CD1c-positive myeloid dendritic cell (primary cell): ENCODE results near the gene TBL1XR1.

Experiments
- DNase-seq: peaks from one replicate; pipeline ENCODE4 v3.0.0-alpha.2; 2016; ENCODE audit errors: extremely low spot score

Gene TBL1XR1

DNA sequence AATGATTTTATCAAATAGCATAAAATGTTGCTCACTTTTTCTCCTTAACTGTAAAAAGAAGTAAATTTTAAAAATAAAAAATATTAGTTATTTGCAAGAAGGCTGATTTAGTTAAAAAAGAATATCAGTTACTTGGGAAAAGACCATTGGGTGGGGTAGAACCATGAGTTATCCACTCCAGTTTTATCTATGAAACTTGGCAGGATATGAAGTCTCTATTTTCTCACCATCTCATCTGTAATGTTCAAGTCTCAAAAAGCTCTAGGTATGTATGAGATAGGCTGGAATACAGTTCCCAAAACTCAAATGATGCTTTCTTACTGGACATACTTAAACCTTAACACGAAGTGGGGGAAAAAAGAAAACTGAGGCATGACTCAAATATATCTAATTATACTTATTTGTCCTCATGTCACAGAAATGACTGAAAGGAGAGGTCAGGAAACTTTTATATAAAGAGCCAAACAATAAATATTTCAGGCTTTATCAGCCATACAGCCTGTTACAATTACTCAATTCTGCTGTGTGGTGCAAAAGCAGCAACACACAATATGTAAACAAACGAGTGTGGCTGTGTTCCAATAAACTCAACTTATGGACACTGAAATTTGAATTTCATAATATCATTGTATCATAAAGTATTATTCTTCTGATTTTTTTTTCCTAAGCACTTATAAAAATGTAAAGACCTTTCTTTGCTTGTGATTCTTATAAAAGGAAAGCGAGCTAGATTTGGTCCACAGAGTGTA, 131.8 kb downstream of the TBL1XR1 start:
- no peak for DNase-seq

DNA sequence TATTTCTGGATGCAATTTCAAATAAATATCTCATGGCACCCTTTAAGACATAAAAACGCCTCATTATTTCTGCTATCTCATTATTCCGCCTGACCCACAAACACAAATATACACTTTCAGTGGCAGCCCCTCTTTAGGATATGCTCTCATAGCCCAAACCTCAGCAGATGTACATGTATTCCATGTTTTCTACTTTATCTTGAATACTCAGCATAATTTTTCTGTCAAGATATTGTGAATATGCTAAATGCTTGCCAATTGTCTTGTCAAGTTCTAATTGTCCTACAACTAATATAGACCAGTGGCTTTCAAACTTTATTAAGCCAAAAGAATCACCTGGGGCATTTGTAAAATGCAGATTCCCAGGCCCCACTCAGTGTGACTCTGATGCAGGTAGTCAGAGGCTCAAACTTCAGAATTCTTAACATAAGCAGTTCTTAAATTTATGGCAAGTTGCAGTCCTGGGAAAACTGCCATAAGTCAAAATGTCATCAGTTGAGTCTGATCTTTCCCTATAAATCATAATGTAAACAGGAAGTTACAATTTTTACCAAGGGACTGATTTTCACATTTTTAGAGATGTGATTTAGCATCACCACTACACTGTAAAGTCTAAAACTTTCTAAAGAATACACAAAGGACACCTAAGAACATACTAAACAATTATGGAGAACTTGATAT, 135.1 kb downstream of the TBL1XR1 start:
- no peak for DNase-seq

GRCh38 chr3:177061369-177061768, 135.9 kb downstream of the TBL1XR1 start:
- no peak for DNase-seq

- no peak for DNase-seq
Measured at GRCh38 chr3:177060492-177060891, 136.8 kb downstream of the TBL1XR1 start.

DNA sequence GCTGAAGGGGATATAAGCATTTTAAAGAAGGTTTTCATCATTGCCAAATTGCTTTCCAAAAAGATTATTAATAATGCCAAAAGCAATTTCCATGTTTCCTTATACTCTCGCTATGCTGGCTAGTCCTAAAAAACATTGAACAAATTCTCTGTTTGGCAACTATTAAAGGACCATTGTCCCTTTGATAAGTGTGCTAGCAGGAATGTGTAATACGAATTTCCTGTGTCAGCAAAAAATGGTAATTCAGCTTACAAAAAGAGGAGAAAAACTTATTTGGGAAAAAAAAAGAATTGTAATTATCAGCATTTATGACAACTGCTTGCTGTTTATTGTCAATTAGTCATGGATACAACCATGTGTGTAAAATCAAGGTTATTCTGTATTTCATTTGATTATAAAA, 138.6 kb downstream of the TBL1XR1 start:
- DNase-seq, result no peak

DNA sequence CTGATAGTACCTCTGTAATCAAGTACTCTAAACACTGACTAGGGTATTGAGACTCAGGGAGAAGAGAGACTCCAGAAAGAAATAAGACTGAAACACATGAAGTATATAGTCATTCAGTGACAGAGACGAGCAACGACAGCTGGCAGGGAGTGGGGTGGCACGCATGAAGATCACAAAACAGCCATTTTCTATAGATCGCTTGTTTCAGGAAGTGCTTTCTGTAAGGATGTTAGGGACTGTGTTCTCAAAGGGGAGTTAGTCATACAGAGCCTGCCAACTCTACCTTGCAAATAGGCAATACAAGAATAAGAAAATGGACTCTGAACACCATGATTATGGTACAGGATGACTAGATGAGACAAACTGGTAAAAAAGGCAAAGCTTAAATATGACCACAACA, 139.5 kb downstream of the TBL1XR1 start:
- no peak for DNase-seq

GRCh38 chr3:177056927-177057326, 140.4 kb downstream of the TBL1XR1 start:
- no peak for DNase-seq

GRCh38 chr3:177055605-177056571, 141.4 kb downstream of the TBL1XR1 start:
- DNase-seq, result no peak

DNA sequence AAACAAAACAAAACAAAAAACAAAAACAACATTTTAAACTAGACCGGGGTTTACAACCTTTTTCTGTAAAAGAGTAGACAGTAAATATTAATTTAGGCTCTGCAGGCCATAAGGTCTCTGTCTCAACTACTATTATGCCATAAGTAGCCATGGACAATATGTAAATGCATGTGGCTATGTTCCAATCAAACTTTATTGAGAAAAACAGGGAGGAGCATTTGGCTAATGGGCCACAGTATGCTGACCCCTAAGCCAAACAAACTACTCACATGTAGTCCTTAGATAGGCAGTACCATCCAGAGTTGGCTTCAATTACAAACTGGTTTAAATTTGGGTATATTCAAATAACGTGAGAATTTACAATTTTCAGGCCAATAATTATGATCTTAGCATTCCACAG, 144.2 kb downstream of the TBL1XR1 start:
- DNase-seq, result no peak

GRCh38 chr3:177051411-177051810, 145.9 kb downstream of the TBL1XR1 start:
- no peak for DNase-seq

GRCh38 chr3:177050501-177051237, 146.6 kb downstream of the TBL1XR1 start:
- DNase-seq, result peak; percentile 58

DNA sequence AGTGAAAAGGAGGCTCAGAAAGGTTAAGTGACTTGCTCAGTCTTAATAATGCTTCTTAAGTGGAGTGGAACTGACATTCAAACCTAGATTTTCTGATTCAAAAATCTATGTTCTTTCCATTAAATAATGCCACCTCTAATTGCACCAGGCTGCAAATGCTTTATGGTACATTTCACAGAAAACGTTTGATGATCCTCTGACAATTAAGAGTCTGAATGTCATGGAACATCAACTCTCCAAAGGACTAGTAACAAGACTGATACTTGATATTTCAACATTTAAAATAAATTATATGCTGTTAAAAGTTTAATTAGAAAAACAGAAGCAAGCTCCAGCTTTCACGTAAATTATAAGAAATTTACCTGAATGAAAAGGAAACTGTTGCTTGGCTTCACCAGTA, 151.5 kb downstream of the TBL1XR1 start:
- DNase-seq, result no peak

DNA sequence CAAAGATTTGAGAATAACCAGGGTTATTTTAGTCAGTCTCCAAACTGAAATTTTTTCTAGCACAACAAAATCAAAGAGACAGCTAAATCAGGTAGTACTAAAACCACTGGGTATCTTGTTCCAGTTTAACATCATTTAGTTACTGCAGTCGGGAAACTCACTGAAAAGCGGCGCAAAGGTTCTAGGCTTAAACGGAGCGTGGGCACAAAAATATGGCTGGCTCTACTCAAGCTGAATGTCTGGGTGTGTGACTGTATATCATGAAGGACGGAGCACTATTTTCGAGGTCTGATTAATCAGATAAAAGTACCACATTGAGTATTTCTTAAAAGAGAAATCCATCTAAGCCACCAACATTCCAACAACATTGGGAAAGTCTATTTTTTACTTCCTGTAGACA, 152.1 kb downstream of the TBL1XR1 start:
- no peak for DNase-seq

DNA sequence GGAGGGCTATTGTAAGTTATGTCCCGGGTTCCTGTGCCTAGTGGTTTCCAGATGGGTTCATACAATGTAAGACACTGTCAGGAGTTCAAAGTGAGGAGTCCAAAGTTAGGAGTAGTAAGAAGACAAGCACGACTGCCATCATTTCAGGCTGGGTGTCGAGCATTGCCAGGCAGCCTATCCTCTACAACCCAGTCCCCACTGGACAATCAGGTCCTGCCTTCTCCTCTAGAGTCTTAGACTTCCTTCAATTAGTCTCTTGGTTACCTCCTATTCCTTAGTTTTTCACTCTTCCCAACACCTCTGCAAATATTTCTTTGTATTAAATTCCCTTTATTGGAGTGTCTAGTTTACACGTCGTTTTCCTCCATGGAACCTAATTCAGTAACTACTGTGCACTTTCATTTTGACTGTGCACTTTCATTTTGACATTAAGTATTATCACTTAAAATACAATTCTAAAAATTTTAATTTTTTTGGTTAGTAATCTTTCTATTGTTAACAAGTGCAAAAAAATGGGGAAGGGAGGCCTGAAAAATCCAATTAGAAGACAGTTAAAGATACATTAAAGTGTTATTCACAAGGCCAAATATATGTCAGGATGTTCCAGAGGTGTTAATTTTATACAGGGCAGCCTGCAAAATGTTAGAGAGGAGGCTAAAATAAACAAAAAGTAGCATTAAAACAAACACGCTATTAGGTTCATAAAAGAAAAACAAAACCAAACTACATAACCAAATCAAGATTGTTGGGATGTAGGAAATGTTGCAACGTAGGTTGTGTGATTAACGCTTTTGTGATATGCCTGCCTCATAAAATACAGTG, 155.3 kb downstream of the TBL1XR1 start:
- DNase-seq, result no peak

DNA sequence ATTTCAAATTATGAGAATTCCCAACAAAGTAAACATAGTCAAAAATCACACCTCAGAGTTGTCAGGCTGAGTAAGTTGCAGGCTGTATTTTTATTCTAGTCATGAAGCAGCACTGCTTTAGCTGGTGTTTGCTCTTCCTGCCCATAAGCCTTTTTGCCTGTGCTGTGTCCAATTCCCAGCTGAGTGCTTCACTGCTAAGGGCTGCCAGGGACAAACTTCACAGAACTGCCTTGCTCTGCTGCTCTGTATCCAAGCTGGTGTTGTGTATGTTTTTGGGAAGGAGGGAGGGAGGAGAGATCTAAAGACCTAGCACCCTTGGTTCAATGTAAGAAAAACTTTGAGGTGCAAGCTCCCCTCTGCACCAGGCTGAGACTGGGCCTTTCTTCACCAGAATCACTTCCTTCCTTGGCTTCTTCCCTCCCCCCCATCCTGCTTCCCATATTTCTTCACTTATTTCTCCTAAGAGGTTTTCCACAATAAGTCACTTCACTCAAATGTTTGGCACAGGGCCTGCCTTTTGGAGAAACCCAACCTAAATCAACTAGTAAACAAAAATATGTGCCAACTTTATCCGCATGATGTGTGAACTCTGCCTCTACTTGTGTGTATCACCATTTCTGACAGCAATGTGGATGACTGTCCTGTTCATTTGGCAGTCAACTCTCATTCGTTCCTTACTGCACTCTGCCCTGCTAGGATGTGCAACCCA, 156.1 kb downstream of the TBL1XR1 start:
- DNase-seq, result no peak

GRCh38 chr3:177039490-177040274, 157.6 kb downstream of the TBL1XR1 start:
- DNase-seq, result no peak

GRCh38 chr3:177037241-177037640, 160.0 kb downstream of the TBL1XR1 start:
- DNase-seq, result no peak

DNA sequence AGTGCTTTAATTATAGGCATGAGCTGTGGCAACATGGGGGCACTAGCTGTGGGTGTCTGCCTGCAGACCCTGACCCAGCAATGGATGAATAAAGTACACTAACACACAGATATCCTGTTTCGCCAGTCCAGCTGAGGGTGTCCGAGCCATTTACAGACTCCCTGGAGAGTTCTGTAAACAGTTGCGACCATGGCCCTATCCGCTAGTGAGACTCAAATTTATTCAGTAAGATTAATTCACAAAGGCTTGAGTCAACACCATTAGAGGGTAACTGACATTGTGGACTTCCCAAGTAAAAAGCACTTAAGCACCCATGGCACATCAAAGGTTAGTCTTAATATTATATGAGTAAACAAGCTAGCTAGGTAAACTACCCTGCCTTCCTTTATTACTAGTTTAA, 161.6 kb downstream of the TBL1XR1 start:
- DNase-seq, result no peak

- no peak for DNase-seq
Measured at GRCh38 chr3:177034832-177035475, 162.3 kb downstream of the TBL1XR1 start.
